Left cardiac atrium (tissue), 4 donors: ENCODE measurements around the gene HS3ST5. TPM values are rescaled to one million over a fixed set of nuclear protein-coding genes. Genes with fewer than 3 reads are reported as not detected.
"Not testable (repeated sequence)": the region's sequence is repeated elsewhere in the genome, so short reads cannot be mapped to it uniquely, and the experiment has no call there.

ENCODE experiments used
- ATAC-seq, 2 donors: fragments of 200-7000 bp; cut with Tn5 transposase; one replicate each; pipeline ENCODE4 v1.9.1; 2020; ENCODE audit warnings: mild to moderate bottlenecking in 2 of 2, moderate library complexity in 2 of 2
- DNase-seq: peaks from one replicate; pipeline ENCODE4 v3.0.0-alpha.2; 2020
- intact Hi-C, 2 donors: fragments of 100-400 bp; cut with DNase I; formaldehyde crosslinking; loops; one replicate each; pipeline versions ENCODE4 v1.14.1 to v1.15.1; 2022 to 2023
- total RNA-seq, 2 donors: library from RNA; stranded (reverse); fragmentation: NEBNext Ultra II Directional; extraction: Animal tissue kit (Norgen Biotek cat#: 25700); gene quantifications; one replicate each; pipeline ENCODE4 v1.2.1, GENCODE V29; 2021
- donor health status: DM: no; HTN: yes; CAD: no.
- donor health status: DM: no; HTN: yes; CAD: no; lungs with severe emphysema.
- donor health status: DM: yes; HTN: yes; CAD: no.
- donor health status: Dilated cardiomyopathy.

HS3ST5 gene
- total RNA-seq, 2 donors from 2014 or later, result not detected

DNA sequence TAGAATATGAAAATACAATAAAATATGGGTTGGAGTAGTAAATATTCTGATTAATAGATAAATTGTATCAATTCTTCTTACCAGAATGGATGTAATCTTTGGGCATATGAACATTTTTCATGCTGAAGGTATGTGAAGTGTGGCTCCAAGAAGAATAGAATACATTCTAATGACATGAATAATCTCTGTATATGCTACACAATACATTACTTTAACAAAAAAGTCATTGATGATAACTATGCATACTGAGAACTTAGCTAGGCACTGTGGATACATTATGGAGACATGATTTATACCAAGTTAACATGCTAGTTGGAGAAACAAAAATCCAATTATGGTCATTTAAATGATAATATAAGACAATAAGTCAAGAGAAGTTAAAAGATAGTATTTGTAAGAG, 309.2 kb downstream of the HS3ST5 start:
- DNase-seq, result no peak
- no peak for ATAC-seq
- intact Hi-C loops, result no loop called here

GRCh38 chr6:114032721-114033120, 310.1 kb downstream of the HS3ST5 start:
- DNase-seq (no peak), ATAC-seq (no peak)
- intact Hi-C loops, result no loop called here

GRCh38 chr6:114030767-114031166, 312.1 kb downstream of the HS3ST5 start:
- intact Hi-C loops, result no loop called here
- no peak for ATAC-seq
- no peak for DNase-seq

DNA sequence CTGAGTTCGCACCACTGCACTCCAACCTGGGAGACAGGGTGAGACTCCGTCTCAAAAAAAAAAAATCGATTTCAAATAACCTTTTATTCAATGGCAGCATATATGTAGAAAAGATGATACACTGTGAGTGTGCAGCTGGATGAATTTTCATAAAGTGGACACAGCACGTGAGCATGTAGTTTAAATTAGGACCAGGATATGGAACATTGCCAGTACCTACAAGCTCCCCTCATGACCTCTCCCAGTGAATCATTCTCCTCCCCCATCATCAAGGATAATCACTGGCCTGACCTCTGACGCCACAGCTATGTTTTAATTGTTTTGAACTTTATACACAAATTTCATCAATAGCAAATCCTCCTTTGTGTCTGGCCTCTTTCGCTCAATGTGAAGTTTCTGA, 318.1 kb downstream of the HS3ST5 start:
- DNase-seq (no peak), ATAC-seq (no peak)
- intact Hi-C loops, result no loop called here

GRCh38 chr6:114020196-114020595, 322.6 kb downstream of the HS3ST5 start:
- ATAC-seq (peak; percentile 44 to 87), DNase-seq (no peak)
- intact Hi-C loops, result no loop called here

DNA sequence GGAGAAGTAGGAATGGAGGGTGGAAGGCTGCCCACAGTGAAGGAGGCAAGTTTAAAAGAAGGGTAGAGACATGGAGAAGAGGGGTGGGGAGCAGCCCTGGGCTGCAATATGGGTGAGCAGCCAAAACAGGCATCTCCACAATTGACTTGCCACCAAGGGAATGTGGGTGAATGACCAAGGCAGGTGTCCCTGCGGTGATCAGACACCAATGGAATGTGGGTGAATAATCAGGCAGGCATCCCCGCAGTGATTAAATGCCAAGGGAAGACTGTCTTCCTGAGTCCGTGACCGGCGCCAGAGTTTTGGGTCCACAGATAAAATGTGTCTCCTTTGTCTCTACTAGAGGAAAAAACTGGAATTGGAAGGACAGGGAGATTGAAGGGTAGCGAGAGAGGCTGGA, 325.7 kb downstream of the HS3ST5 start:
- DNase-seq, ATAC-seq, intact Hi-C loops: not testable (repeated sequence)

DNA sequence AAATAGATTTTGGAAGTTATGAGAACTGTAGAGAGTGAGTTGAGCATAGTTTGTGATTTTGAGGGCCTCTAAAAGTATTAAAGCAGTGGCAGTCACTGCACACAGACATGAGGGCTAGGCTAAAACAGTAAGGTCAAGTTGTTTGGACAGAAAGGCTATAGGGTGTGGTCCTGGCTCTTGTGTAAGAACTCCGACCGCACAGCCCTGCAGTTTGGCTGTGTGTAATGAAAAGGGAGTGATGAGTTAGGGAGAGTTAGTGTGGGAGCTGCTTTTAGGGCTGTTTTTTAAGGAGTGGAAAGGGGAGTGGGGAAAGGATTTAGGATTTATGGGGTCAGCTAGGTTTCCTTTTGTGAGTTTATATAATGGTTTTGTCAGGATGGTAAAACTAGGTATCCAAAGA, 328.7 kb downstream of the HS3ST5 start:
- DNase-seq, ATAC-seq, intact Hi-C loops: not testable (repeated sequence)

DNA sequence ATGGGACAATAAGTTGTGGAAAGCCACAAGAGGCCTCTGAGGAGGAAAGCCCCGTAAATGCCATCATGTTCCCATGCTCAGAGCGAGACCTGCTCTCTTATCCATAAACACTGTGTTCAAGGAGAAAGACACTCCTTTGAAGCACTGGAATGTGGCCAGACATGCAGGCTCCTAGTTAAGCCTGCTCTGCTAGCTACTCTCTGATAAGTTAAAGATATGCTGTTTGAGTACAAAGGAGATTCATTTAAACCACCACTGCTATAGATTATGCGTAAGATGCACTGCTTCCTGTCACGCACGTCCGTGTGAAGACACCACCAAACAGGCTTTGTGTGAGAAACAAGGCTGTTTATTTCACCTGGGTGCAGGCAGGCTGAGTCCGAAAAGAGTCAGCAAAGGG, 331.3 kb downstream of the HS3ST5 start:
- ATAC-seq, intact Hi-C loops: not testable (repeated sequence)

DNA sequence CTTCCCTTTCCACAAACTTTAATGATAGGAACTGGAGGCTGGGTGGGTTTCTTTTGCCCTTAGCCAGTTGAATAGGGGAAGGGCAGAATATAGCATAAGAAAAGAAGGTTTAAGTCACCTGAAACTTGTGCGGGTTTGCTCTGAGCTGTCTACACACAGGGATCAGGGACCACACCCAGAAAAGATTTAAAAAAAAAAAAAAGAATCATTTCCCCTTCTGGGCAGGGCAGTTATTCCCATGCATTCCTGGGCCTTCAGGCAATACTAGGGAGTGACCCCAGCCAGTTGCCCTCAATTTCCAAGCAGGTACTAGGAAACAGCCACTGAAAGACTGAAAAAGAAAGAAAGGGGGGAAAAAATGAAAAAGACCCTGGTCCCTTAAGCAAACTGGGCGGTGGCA, 332.3 kb downstream of the HS3ST5 start:
- DNase-seq (no peak), ATAC-seq (no peak)
- intact Hi-C loops, result no loop called here

More for the DNA sequence above, 331.3 kb downstream of the HS3ST5 start:
- DNase-seq, result not testable (repeated sequence)

GRCh38 chr6:114009192-114009591, 333.6 kb downstream of the HS3ST5 start:
- ATAC-seq (no peak), DNase-seq (no peak)
- intact Hi-C loops, result no loop called here

DNA sequence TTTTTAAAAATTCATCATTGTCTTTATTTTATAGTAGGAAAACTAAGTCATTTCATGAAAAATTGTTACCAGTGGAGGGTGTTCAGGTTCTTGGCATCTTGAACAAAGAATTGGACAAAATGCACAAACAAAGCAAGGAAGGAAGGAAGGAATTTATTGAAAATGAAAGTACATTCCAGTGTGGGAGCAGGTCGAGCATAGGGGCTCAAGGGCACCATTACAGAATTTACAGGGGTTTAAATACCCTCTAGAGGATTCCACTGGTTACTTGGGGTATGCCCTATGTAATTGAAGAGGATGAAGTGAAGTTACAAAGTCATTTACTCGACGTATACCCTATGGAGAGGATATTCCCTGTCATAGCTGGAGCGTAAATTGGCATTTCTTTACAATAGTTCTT, 334.5 kb downstream of the HS3ST5 start:
- no peak for ATAC-seq
- intact Hi-C loops, result no loop called here

DNA sequence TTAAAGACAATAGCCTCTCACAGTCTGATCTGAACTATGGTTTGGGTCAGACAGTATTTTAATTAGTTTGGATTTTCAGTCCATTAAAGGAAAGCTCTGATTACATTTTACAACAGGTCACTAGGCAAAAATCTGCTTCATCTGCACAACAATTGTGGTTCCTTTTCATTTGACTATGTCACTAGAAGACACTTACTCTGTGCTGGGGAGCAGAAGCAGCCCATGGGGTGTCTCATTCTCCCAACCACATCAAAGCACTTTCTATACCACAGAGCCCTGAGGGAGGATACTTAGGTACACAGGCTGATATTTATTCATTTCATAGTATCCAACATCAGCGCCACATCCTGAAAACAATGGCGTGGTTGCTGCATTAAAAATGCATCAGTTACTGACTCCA, 335.3 kb downstream of the HS3ST5 start:
- intact Hi-C loops, result no loop called here
- DNase-seq (no peak), ATAC-seq (no peak)

More for the DNA sequence above, 334.5 kb downstream of the HS3ST5 start:
- no peak for DNase-seq
